Endothelial cell of umbilical vein (primary cell): ENCODE measurements around the gene NDUFAF8. TPM values are rescaled to one million over a fixed set of nuclear protein-coding genes. Genes with fewer than 3 reads are reported as not detected.
A peak's percentile ranks its signal among the peaks of the same experiment; 100 is the strongest.

Experiments
- BruUV-seq: library from RNA; stranded (reverse); fragments of 400-500 nt; replicated peaks from 2 replicates; lab custom pipeline; 2021; lab: Mats Ljungman, UMichigan
- CTCF ChIA-PET: fragments of 300-600, 350-600 bp; sonication (Branson Sonifier 250); formaldehyde crosslinking; loops from one replicate; lab custom pipeline; 2021; ENCODE audit warnings: antibody characterized with exemption, inconsistent platforms; lab: Charles Lee
- POLR2A ChIA-PET: fragments of 300-600, 350-600 bp; sonication (Branson Sonifier 250); formaldehyde crosslinking; loops from one replicate; lab custom pipeline; 2021; ENCODE audit warnings: antibody characterized with exemption, inconsistent platforms; lab: Charles Lee
- DNase-seq: peaks from one replicate; pipeline ENCODE4 v3.0.0-alpha.2; 2011; ENCODE audit warnings: low read depth, low spot score
- FAIRE-seq: peaks from 2 replicates; lab custom pipeline; 2011; peaks lifted over from hg19 to GRCh38; lab: Jason Lieb, UNC
- H2AFZ ChIP-seq: 2 replicates; pipeline ENCODE4 v1.6.0; 2012; ENCODE audit warnings: low read depth, low read length, control low read depth, inconsistent platforms
- H3K27ac ChIP-seq: 2 replicates; pipeline ENCODE4 v1.5.1; 2011; ENCODE audit warnings: low read depth, mild to moderate bottlenecking, control low read depth, low read length, moderate library complexity; ENCODE audit not compliant: insufficient read depth
- H3K27me3 ChIP-seq, 2 experiments: 2 replicates each; pipeline versions ENCODE4 v1.6.0 to v1.6.1; 2011; ENCODE audit warnings: low read length in 2 of 2, mixed read lengths in 1 of 2; ENCODE audit not compliant: control insufficient read depth in 2 of 2, insufficient read depth in 2 of 2
- H3K36me3 ChIP-seq, 2 experiments: 2 replicates in 1 of 2; 3 replicates in 1 of 2; pipeline ENCODE4 v1.5.1; 2011; ENCODE audit warnings: low read length in 2 of 2, mild to moderate bottlenecking in 1 of 2, moderate library complexity in 1 of 2; ENCODE audit not compliant: control insufficient read depth in 2 of 2, insufficient read depth in 2 of 2; ENCODE audit errors: extremely low read depth in 1 of 2
- H3K4me1 ChIP-seq: 3 replicates; pipeline ENCODE4 v1.5.1; 2011; ENCODE audit warnings: mild to moderate bottlenecking, low read length; ENCODE audit not compliant: control insufficient read depth, insufficient read depth; ENCODE audit errors: extremely low read depth
- H3K4me2 ChIP-seq: 2 replicates; pipeline ENCODE4 v1.6.1; 2011; ENCODE audit warnings: low read length, control low read depth, mixed read lengths; ENCODE audit not compliant: insufficient read depth
- H3K4me3 ChIP-seq, 3 experiments: fragments of 200-600 bp in 1 of 3; sonication (generic), shearing (Covaris generic) in 1 of 3; replicated peaks in 1 of 3; 2 replicates each; pipeline ENCODE4 v1.5.1; 2011 to 2016; ENCODE audit warnings: control low read depth in 3 of 3, low read length in 3 of 3, mild to moderate bottlenecking in 2 of 3, inconsistent platforms in 1 of 3, low read depth in 1 of 3, moderate library complexity in 1 of 3; ENCODE audit not compliant: insufficient read depth in 1 of 3
- H3K79me2 ChIP-seq: 2 replicates; pipeline ENCODE4 v1.6.0; 2012; ENCODE audit warnings: low read length, inconsistent platforms; ENCODE audit not compliant: control insufficient read depth, insufficient read depth
- H3K9ac ChIP-seq: replicated peaks from 2 replicates; pipeline ENCODE3; 2011; ENCODE audit warnings: low read length, control low read depth; ENCODE audit not compliant: insufficient read depth; ENCODE audit errors: extremely low read depth
- H3K9me1 ChIP-seq: replicated peaks from 3 replicates; pipeline ENCODE4 v1.6.0; 2011; ENCODE audit warnings: mild to moderate bottlenecking, low read length; ENCODE audit not compliant: control insufficient read depth, insufficient read depth; ENCODE audit errors: extremely low read depth
- H3K9me3 ChIP-seq: replicated peaks from 2 replicates; pipeline ENCODE4 v1.5.1; 2012; ENCODE audit warnings: low read length, inconsistent platforms; ENCODE audit not compliant: control insufficient read depth, insufficient read depth
- H4K20me1 ChIP-seq: replicated peaks from 2 replicates; pipeline ENCODE3; 2011; ENCODE audit warnings: mild to moderate bottlenecking, low read length; ENCODE audit not compliant: control insufficient read depth, insufficient read depth; ENCODE audit errors: extremely low read depth
- EZH2 ChIP-seq: IDR thresholded peaks from 2 replicates; pipeline ENCODE4 v1.6.1; 2012; ENCODE audit warnings: borderline replicate concordance, low read depth, mild to moderate bottlenecking, moderate library complexity, low read length, inconsistent platforms; ENCODE audit not compliant: severe bottlenecking
- FOS ChIP-seq: IDR thresholded peaks from 2 replicates; pipeline ENCODE4 v1.6.1; 2011; ENCODE audit warnings: mild to moderate bottlenecking, low read length, moderate library complexity, borderline replicate concordance; ENCODE audit not compliant: insufficient read depth
- GATA2 ChIP-seq: IDR thresholded peaks from 2 replicates; pipeline ENCODE4 v1.7.0; 2011; ENCODE audit warnings: low read depth, mild to moderate bottlenecking, moderate library complexity, mixed read lengths, low read length; ENCODE audit not compliant: insufficient read length, insufficient read depth
- JUN ChIP-seq: IDR thresholded peaks from 2 replicates; pipeline ENCODE4 v1.6.1; 2011; ENCODE audit warnings: borderline replicate concordance, low read depth; ENCODE audit not compliant: insufficient read length, insufficient read depth
- MYC ChIP-seq: IDR thresholded peaks from one replicate; pipeline ENCODE4 v1.6.1; 2011; ENCODE audit warnings: mild to moderate bottlenecking, low read depth, low read length
- POLR2A ChIP-seq: IDR thresholded peaks from 2 replicates; pipeline ENCODE4 v1.6.1; 2012; ENCODE audit warnings: low read depth, mild to moderate bottlenecking, control low read depth, low read length
- POLR2AphosphoS5 ChIP-seq: IDR thresholded peaks from 2 replicates; pipeline ENCODE4 v1.6.1; 2012; ENCODE audit warnings: low read depth, mild to moderate bottlenecking, control low read depth, low read length, moderate library complexity; ENCODE audit not compliant: insufficient read depth
- dilution Hi-C: fragments of 300-500 bp; cut with MboI; formaldehyde crosslinking; loops from one replicate; pipeline ENCODE4 v1.15.0; 2019; ENCODE audit warnings: low sequenced_read_pairs; ENCODE audit not compliant: extremely low pct_ligation_motif_present
- intact Hi-C: fragments of 100-400 bp; cut with micrococcal nuclease; formaldehyde crosslinking; loops from one replicate; pipeline ENCODE4 v1.10.0; 2022
- polyA plus RNA-seq, 4 experiments: library from polyadenylated mRNA; depleted of rRNA in 3 of 4; stranded (reverse) in 3 of 4; unstranded in 1 of 4; fragments of >200 nt; gene quantifications; 2 replicates each; pipeline versions ENCODE4 v1.2.1 to v1.2.3, GENCODE V29; 2011 to 2012; ENCODE audit warnings: missing spikeins in 1 of 4
- total RNA-seq: library from RNA; stranded (reverse); gene quantifications from 2 replicates; pipeline ENCODE4 v1.2.3, GENCODE V29; 2021
- TF ChIP-seq, protein P1 (sequence below), 2 donors: IDR thresholded peaks; 1 replicate in 1 of 2; 2 replicates in 1 of 2; pipeline ENCODE4 v1.5.1; 2011; ENCODE audit warnings: low read length in 2 of 2, mild to moderate bottlenecking in 2 of 2, moderate library complexity in 2 of 2, control low read depth in 1 of 2, inconsistent platforms in 1 of 2, low read depth in 1 of 2; ENCODE audit not compliant: insufficient read depth in 1 of 2; ENCODE audit errors: extremely low read depth in 1 of 2
- TF ChIP-seq, protein P2 (sequence below): IDR thresholded peaks from 2 replicates; pipeline ENCODE4 v1.6.1; 2011; ENCODE audit not compliant: insufficient read depth, insufficient read length

NDUFAF8 gene
- total and polyA plus RNA-seq, 2 donors (not counting 3 experiments of a cell fraction or from before 2014, with no cell fraction given) = 61.5 to 83.9 TPM

DNA sequence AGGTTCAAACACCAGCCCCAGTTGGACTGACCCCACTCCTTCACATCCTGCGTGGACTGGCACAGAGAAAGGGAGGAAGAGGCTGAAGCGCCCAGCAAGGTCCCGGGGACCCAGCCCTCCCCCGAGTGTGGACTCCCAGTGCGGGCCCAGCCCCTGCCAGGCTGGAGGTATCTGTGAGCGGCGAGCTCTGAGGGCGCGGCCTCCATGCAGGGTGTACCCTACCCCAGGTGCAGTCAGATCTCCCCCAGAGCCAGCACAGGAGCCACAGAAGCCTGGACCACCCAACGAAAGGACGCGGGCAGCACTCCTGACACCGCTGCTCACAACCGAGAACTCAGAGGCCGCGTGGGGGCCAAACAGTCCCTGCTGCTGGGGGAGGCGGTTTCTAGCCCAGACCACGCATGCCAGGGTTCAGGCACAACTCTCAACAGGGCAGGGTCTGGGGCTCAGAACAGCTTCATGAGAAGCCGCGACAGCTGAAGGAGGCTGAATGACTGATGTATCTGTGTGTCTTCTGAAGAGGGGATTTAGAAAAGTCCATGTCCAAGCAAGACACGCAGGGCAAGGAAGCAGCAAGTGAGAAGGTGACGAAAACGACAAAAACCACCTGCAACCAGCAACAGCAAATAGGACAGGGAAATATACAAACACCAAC lies 47.5 kb downstream of the NDUFAF8 start:
- POLR2A ChIA-PET = no interaction called here

More for the DNA sequence above, 47.5 kb downstream of the NDUFAF8 start:
- peaks cover 49% of the 10 kb centered on the region for H3K79me2 ChIP-seq
- FAIRE-seq = peak; percentile 68
- H3K36me3 ChIP-seq = peaks cover 3 to 14% of the 10 kb centered on the region in 2 experiments
- dilution Hi-C loops = no loop called here
- H3K27ac ChIP-seq = peak overlapping the region; percentile 80
- H4K20me1 ChIP-seq = no peaks in the 10 kb centered on the region
- no peak for DNase-seq
- peaks cover 27% of the 10 kb centered on the region for H3K4me1 ChIP-seq
- H3K9me3 ChIP-seq = no peaks in the 10 kb centered on the region
- no peaks in the 10 kb centered on the region for H3K27me3 ChIP-seq
- intact Hi-C loops = loop anchor here (1.0 kb wide), 1 partner anchor 9 kb away; the partner anchor contains the start of gene SLC38A10
- no peak overlapping the region for H3K4me3 ChIP-seq
- no peaks in the 10 kb centered on the region for H3K9me1 ChIP-seq
- no peak overlapping the region for H3K9ac ChIP-seq
- no peak overlapping the region for H2AFZ ChIP-seq
- TF ChIP-seq, protein P1, sequence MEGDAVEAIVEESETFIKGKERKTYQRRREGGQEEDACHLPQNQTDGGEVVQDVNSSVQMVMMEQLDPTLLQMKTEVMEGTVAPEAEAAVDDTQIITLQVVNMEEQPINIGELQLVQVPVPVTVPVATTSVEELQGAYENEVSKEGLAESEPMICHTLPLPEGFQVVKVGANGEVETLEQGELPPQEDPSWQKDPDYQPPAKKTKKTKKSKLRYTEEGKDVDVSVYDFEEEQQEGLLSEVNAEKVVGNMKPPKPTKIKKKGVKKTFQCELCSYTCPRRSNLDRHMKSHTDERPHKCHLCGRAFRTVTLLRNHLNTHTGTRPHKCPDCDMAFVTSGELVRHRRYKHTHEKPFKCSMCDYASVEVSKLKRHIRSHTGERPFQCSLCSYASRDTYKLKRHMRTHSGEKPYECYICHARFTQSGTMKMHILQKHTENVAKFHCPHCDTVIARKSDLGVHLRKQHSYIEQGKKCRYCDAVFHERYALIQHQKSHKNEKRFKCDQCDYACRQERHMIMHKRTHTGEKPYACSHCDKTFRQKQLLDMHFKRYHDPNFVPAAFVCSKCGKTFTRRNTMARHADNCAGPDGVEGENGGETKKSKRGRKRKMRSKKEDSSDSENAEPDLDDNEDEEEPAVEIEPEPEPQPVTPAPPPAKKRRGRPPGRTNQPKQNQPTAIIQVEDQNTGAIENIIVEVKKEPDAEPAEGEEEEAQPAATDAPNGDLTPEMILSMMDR (IDR thresholded peaks at IDR 0.05; ENCODE audit: extremely low read depth in 1 of 2, insufficient read depth in 1 of 2, low read depth in 1 of 2, low read length in 2 of 2) = no peak
- TF ChIP-seq, protein P2, sequence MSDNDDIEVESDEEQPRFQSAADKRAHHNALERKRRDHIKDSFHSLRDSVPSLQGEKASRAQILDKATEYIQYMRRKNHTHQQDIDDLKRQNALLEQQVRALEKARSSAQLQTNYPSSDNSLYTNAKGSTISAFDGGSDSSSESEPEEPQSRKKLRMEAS = no peak
- no peak for TF ChIP-seq POLR2AphosphoS5
- no peak for TF ChIP-seq MYC
- TF ChIP-seq GATA2 = no peak
- TF ChIP-seq JUN = no peak
- TF ChIP-seq POLR2A = no peak
- TF ChIP-seq FOS = no peak
- TF ChIP-seq EZH2 = no peak
- CTCF ChIA-PET = interaction anchor here (0.9 to 2.0 kb wide), 4 partner anchors 9 to 198 kb away, joined by 3 to 6 read pairs (median 4); partner anchors contain the start of gene SLC38A10
- BruUV-seq = no TSS peak
- H3K4me2 ChIP-seq = no peak overlapping the region
